HG03439 (cell line): ENCODE results near the gene DAZL.
"Not testable (repeated sequence)": the region's sequence is repeated elsewhere in the genome, so short reads cannot be mapped to it uniquely, and the experiment has no call there.

Source experiments
- ATAC-seq: cut with Tn5 transposase; IDR thresholded peaks from one replicate; pipeline ENCODE4 v1.9.1; 2021; ENCODE audit warnings: mild to moderate bottlenecking, moderate library complexity; ENCODE audit not compliant: unreplicated experiment

DAZL gene

GRCh38 chr3:16604887-16605602 lies at the start of gene DAZL:
Gene DAZL (minus strand): TSS chr3:16605423. CDS start chr3:16605205, 218 bp downstream.
- ATAC-seq, result no peak

GRCh38 chr3:16654976-16655375 lies 49.8 kb upstream of the DAZL start:
- no peak for ATAC-seq

- no peak for ATAC-seq
These were observed 48.5 kb upstream of the DAZL start for GRCh38 chr3:16653712-16654111.

- ATAC-seq, result no peak
These were observed 42.4 kb upstream of the DAZL start for GRCh38 chr3:16647668-16648067.

- no peak for ATAC-seq
These were observed 34.6 kb upstream of the DAZL start for GRCh38 chr3:16639806-16640205.

- ATAC-seq, result no peak
These were observed 28.7 kb upstream of the DAZL start for GRCh38 chr3:16633948-16634347.

GRCh38 chr3:16632395-16632794 lies 27.2 kb upstream of the DAZL start:
- ATAC-seq, result no peak

GRCh38 chr3:16618721-16619120 lies 13.5 kb upstream of the DAZL start:
- no peak for ATAC-seq

- not testable (repeated sequence) for ATAC-seq
These were observed 11.9 kb upstream of the DAZL start for GRCh38 chr3:16617155-16617554.

- ATAC-seq, result no peak
These were observed 10.9 kb upstream of the DAZL start for GRCh38 chr3:16616083-16616482.

- no peak for ATAC-seq
These were observed 9.1 kb upstream of the DAZL start for GRCh38 chr3:16614033-16615031.

GRCh38 chr3:16609927-16610580 lies 4.8 kb upstream of the DAZL start:
- no peak for ATAC-seq

GRCh38 chr3:16608816-16609215 lies 3.6 kb upstream of the DAZL start:
- no peak for ATAC-seq

GRCh38 chr3:16607718-16608117 lies 2.5 kb upstream of the DAZL start:
- no peak for ATAC-seq

- no peak for ATAC-seq
These were observed 1.2 kb upstream of the DAZL start for GRCh38 chr3:16606398-16606797.

- ATAC-seq, result no peak
These were observed 743 bp upstream of the DAZL start for GRCh38 chr3:16605966-16606365.

GRCh38 chr3:16604433-16604832 lies 790 bp downstream of the DAZL start:
- no peak for ATAC-seq

GRCh38 chr3:16601537-16602005 lies 3.7 kb downstream of the DAZL start:
- no peak for ATAC-seq

GRCh38 chr3:16600780-16601536 lies 4.3 kb downstream of the DAZL start:
- peak; percentile 51 for ATAC-seq

- no peak for ATAC-seq
These were observed 5.5 kb downstream of the DAZL start for GRCh38 chr3:16599694-16600093.
